NB4 (cell line): Measurements from ENCODE around the gene ABCB8.

Source experiments
- CTCF ChIP-seq: IDR thresholded peaks from one replicate; pipeline ENCODE4 v1.5.1; 2012; ENCODE audit warnings: low read depth, low read length
- POLR2A ChIP-seq: IDR thresholded peaks from 2 replicates; pipeline ENCODE4 v1.6.1; 2011; ENCODE audit warnings: mild to moderate bottlenecking; ENCODE audit not compliant: insufficient read length; ENCODE audit errors: extremely low read depth

- TF ChIP-seq CTCF (peak; percentile 4), POLR2A (no peak)
These were observed 31.7 kb upstream of the ABCB8 start for GRCh38 chr7:150996376-150997074.
